Measurements from ENCODE around the gene SLC1A5. TPM values are rescaled to one million over a fixed set of nuclear protein-coding genes. Genes with fewer than 3 reads are reported as not detected.

SLC1A5 gene
- total and polyA plus RNA-seq, 3 donors from 2014 or later = 58.1 to 91.0 (median 69.9) TPM

DNA sequence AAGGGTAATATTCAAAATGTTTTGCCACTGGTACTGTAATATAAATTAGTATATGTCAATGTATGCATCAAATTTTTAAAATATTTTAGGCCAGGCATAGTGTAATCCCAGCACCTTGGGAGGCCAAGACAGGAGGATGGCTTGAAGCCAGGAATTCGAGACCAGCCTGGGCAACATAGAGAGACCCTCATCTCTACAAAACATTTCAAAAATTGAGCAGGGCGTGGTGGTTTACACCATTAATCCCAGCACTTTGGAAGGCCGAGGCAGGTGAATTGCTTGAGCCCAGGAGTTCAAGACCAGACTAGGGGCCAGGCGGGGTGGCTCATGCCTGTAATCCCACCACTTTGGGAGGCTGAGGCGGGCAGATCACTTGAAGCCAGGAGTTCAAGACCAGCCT is 28.0 kb downstream of the SLC1A5 start:
- TF ChIP-seq, protein P1, sequence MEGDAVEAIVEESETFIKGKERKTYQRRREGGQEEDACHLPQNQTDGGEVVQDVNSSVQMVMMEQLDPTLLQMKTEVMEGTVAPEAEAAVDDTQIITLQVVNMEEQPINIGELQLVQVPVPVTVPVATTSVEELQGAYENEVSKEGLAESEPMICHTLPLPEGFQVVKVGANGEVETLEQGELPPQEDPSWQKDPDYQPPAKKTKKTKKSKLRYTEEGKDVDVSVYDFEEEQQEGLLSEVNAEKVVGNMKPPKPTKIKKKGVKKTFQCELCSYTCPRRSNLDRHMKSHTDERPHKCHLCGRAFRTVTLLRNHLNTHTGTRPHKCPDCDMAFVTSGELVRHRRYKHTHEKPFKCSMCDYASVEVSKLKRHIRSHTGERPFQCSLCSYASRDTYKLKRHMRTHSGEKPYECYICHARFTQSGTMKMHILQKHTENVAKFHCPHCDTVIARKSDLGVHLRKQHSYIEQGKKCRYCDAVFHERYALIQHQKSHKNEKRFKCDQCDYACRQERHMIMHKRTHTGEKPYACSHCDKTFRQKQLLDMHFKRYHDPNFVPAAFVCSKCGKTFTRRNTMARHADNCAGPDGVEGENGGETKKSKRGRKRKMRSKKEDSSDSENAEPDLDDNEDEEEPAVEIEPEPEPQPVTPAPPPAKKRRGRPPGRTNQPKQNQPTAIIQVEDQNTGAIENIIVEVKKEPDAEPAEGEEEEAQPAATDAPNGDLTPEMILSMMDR (IDR thresholded peaks at IDR 0.05) = no peak
- TF ChIP-seq POLR2A (IDR thresholded peaks at IDR 0.05) = no peak
- peaks cover 6% of the 10 kb centered on the region for H3K4me1 ChIP-seq
- H3K4me3 ChIP-seq = no peak overlapping the region
- 92 to 94% methylated on average over 5 of the region's 5 CpGs for WGBS, 2 donors
- intact Hi-C loops (cut with DNase I; ENCODE audit: low total_unique reads) = no loop called here
- no peaks in the 10 kb centered on the region for H3K36me3 ChIP-seq (ENCODE audit: low read depth, missing control alignments)
- no peak for DNase-seq
- no peaks in the 10 kb centered on the region for H3K9me3 ChIP-seq
- H3K27me3 ChIP-seq = no peaks in the 10 kb centered on the region
- peak overlapping the region in 1 of 2 donors; percentile 50 for H3K27ac ChIP-seq

DNA sequence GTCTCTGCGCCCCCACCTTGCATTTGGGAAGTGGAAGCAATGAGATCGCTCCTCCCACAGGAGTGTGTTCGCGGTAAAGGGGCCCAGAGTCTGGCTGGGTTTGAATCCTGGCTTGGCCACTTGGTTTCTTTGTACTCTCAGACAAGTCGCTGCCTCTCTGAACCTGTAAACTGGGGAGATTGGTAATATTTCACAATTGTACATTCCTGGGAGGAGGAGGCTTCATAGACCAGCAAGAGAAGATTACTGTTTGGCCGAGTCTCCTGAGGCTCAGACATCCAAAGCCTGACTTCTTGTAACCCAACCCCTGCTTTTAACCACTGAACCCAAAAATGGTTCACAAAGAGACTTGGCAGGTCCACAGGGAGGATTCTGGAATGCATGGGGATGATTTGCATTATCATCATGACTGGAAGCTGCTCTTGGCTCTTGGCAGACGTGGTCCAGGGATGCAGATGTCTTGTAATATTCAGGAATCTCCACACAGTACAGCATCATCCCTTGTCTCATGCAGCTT is 28.5 kb downstream of the SLC1A5 start:
- intact Hi-C loops (cut with DNase I; ENCODE audit: low total_unique reads) = loop anchor here (5.0 to 10.0 kb wide), 2 partner anchors 82 to 235 kb away; no protein-coding TSS in a partner anchor
- no peaks in the 10 kb centered on the region for H3K36me3 ChIP-seq (ENCODE audit: low read depth, missing control alignments)
- H3K9me3 ChIP-seq = no peaks in the 10 kb centered on the region
- 52 to 56% methylated on average over 7 of the region's 7 CpGs for WGBS, 2 donors
- peaks cover 4% of the 10 kb centered on the region for H3K4me1 ChIP-seq
- TF ChIP-seq POLR2A (IDR thresholded peaks at IDR 0.05) = no peak
- TF ChIP-seq, protein P1 (IDR thresholded peaks at IDR 0.05) = no peak
- no peaks in the 10 kb centered on the region for H3K27me3 ChIP-seq
- DNase-seq = peak; percentile 69
- peak overlapping the region in 1 of 2 donors; percentile 68 for H3K27ac ChIP-seq
- no peak overlapping the region for H3K4me3 ChIP-seq

DNA sequence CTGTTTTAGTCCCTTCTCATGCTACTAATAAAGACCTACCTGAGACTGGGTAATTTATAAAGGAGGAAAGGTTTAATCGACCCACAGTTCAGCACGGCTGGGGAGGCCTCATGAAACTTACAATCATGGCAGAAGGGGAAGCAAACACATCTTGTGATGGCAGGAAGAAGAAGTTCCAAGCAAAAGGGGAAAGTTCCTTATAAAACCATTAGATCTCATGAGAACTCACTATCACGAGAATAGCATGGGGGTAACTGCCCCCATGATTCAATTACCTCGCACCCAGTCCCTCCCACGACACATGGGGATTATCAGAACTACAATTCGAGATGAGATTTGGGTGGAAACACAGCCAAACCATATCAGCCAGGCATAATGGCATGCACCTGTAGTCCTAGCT is 29.2 kb downstream of the SLC1A5 start:
- TF ChIP-seq POLR2A (IDR thresholded peaks at IDR 0.05) = no peak
- TF ChIP-seq, protein P1 (IDR thresholded peaks at IDR 0.05) = no peak

DNA sequence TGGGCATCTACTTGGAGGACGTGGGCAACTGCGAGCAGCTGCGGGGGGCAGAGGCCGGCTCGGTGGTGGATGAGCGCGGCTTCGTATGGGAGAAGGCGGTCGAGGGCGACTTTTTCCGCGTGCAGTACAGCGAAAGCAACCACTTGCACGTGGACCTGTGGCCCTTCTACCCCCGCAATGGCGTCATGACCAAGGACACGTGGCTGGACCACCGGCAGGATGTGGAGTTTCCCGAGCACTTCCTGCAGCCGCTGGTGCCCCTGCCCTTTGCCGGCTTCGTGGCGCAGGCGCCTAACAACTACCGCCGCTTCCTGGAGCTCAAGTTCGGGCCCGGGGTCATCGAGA is 31.9 kb downstream of the SLC1A5 start:
- DNase-seq = no peak

More for the DNA sequence above, 29.2 kb downstream of the SLC1A5 start:
- Histone ChIP-seq H3K4me1 (peaks cover 3% of the 10 kb centered on the region), H3K27me3 (no peaks in the 10 kb centered on the region), H3K9me3 (no peaks in the 10 kb centered on the region), H3K36me3 (ENCODE audit: low read depth, missing control alignments) (no peaks in the 10 kb centered on the region), H3K4me3 (no peak overlapping the region), H3K27ac (peak overlapping the region in 1 of 2 donors; percentile 68)
- DNase-seq = no peak
- intact Hi-C loops (cut with DNase I; ENCODE audit: low total_unique reads) = loop anchor here (5.0 to 10.0 kb wide), 2 partner anchors 83 to 236 kb away; no protein-coding TSS in a partner anchor
- 75 to 82% methylated on average over 6 of the region's 6 CpGs for WGBS, 2 donors

More for the DNA sequence above, 31.9 kb downstream of the SLC1A5 start:
- Histone ChIP-seq H3K9me3 (no peaks in the 10 kb centered on the region), H3K27me3 (no peaks in the 10 kb centered on the region), H3K4me3 (peak overlapping the region; percentile 12 to 30), H3K27ac (no peak overlapping the region), H3K4me1 (peaks cover 3% of the 10 kb centered on the region), H3K36me3 (ENCODE audit: low read depth, missing control alignments) (no peaks in the 10 kb centered on the region)
- intact Hi-C loops (cut with DNase I; ENCODE audit: low total_unique reads) = loop anchor here (5.0 to 10.0 kb wide), 2 partner anchors 86 to 238 kb away; no protein-coding TSS in a partner anchor
- TF ChIP-seq POLR2A (IDR thresholded peaks at IDR 0.05) = no peak
- TF ChIP-seq, protein P1 (IDR thresholded peaks at IDR 0.05) = no peak
- 45 to 68% methylated on average over 24 to 30 of the region's 30 CpGs for WGBS, 2 donors

Measured in testis (tissue), 3 donors.